ENCODE measurements around the gene DUSP15. TPM values are rescaled to one million over a fixed set of nuclear protein-coding genes. Genes with fewer than 3 reads are reported as not detected.
A peak's percentile ranks its signal among the peaks of the same experiment; 100 is the strongest.

The DUSP15 gene
- total and polyA plus RNA-seq, 9 of the 15 experiments (the other 6 are each of a cell fraction or from before 2014, with no cell fraction given) = 0.34 TPM; not detected in 8

GRCh38 chr20:31845300-31845863 is 24.9 kb downstream of the DUSP15 start, which contains the start of gene FOXS1:
Gene FOXS1 (minus strand): TSS chr20:31845604. CDS start chr20:31845542, 62 bp downstream.
- Histone ChIP-seq H3K79me2 (ENCODE audit: control insufficient read depth, insufficient read depth, low read length) (no peaks in the 10 kb centered on the region), H2AFZ (ENCODE audit: low read depth, low read length) (no peak within 1 kb of the TSS), H3K4me3 (no peak within 1 kb of the TSS), H3K36me3 (ENCODE audit: control insufficient read depth, insufficient read depth, low read length) (no peaks in the 10 kb centered on the region), H3K9me1 (ENCODE audit: control insufficient read depth, insufficient read depth, low read length) (no peaks in the 10 kb centered on the region), H3K9ac (ENCODE audit: insufficient read depth in 1 of 2, low read depth in 2 of 2, low read length in 2 of 2) (peak within 1 kb of the TSS in 1 of 2 experiments; percentile 6; a peak in 1 of 4 replicates), H3K4me1 (replicated peaks in 1 of 2; ENCODE audit: control insufficient read depth in 2 of 2, insufficient read depth in 2 of 2, low read length in 2 of 2) (peaks cover 0 to 47% of the 10 kb centered on the region in 2 experiments; a peak in 3 of 5 replicates), H3K27ac (ENCODE audit: extremely low read depth, low read depth, low read length) (no peak within 1 kb of the TSS; the same call in 2 of the 3 replicates), H3K9me3 (replicated peaks; ENCODE audit: control insufficient read depth, insufficient read depth, low read depth, low read length) (no peaks in the 10 kb centered on the region), H4K20me1 (replicated peaks; ENCODE audit: control insufficient read depth, insufficient read depth, low read length) (peaks cover 14% of the 10 kb centered on the region; the same call in 1 of the 2 replicates), H3K27me3 (ENCODE audit: control insufficient read depth in 2 of 2, insufficient read depth in 2 of 2, low read length in 2 of 2) (peaks cover 10 to 30% of the 10 kb centered on the region in 2 experiments; a peak in 4 of 5 replicates), H3K4me2 (ENCODE audit: insufficient read depth, low read length) (no peak within 1 kb of the TSS)
- intact Hi-C loops (cut with micrococcal nuclease) = no loop called here
- DNase-seq (ENCODE audit: extremely low read depth in 1 of 4, low spot score in 3 of 4) (no peak), ATAC-seq (no peak), FAIRE-seq (no peak)
- WGBS (ENCODE audit: insufficient coverage, low coverage, missing lambda C conversion rate) = 63% methylated on average over 16 of the region's 21 CpGs
- no TSS peak for BruUV-seq (replicated peaks)
- ChIA-PET CTCF (ENCODE audit: low intra/inter-chr PET ratio) (interaction anchor here (1.0 to 2.6 kb wide), 3 partner anchors 19 to 23 kb away, joined by 3 to 18 read pairs (median 3); no protein-coding TSS in a partner anchor), POLR2A (interaction anchor here (0.5 to 0.6 kb wide), 2 partner anchors 75 to 148 kb away, joined by 3 to 4 read pairs; no protein-coding TSS in a partner anchor)
- in situ Hi-C loops (cut with MboI) = loop anchor here (25.0 kb wide), 1 partner anchor 817 kb away; the partner anchor contains the start of gene C20orf203
- no peak for TF ChIP-seq ZKSCAN3 (CRISPR knock-in tag; IDR thresholded peaks at IDR 0.05)
- TF ChIP-seq ZBTB33 (CRISPR knock-in tag; IDR thresholded peaks at IDR 0.05) = peak; percentile 21; the same call in 1 of the 2 replicates
